Esophagus squamous epithelium (tissue), 4 donors: ENCODE data around the gene STK24.

Experiments
- POLR2A ChIP-seq, 4 donors: fragments of 450-650 bp; IDR thresholded peaks; one replicate each; pipeline ENCODE4 v1.6.1; 2017; ENCODE audit warnings: antibody characterized with exemption in 4 of 4, mild to moderate bottlenecking in 4 of 4, moderate library complexity in 3 of 4
- TF ChIP-seq, protein P1 (sequence below), 6 experiments: fragments of 450-650 bp in 4 of 6; fragments of 200-600 bp in 2 of 6; sonication (generic) in 2 of 6; IDR thresholded peaks; one replicate each; pipeline ENCODE4 v1.5.1; 2016 to 2019; ENCODE audit warnings: antibody characterized with exemption in 6 of 6, mild to moderate bottlenecking in 4 of 6, moderate library complexity in 4 of 6

DNA sequence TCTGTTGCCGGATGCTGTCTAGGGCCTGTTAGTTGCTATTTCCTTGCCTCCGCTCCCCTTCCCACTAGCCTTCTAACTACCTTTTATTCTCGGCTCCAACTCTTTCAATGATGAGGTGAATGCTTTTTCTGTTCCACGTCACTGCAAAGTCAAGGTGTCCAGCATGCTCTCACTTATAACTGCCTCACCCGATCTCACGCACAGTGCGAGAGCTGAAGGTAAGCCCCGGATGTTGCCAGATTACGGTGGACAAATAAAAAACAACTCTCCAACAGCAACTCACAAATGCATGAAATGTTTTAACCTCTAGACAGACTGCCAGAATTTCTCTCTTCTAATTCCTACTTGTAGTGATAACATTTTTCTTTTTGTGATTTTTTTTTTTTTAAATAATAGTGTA lies 169.9 kb downstream of the STK24 start:
- TF ChIP-seq, protein P1, sequence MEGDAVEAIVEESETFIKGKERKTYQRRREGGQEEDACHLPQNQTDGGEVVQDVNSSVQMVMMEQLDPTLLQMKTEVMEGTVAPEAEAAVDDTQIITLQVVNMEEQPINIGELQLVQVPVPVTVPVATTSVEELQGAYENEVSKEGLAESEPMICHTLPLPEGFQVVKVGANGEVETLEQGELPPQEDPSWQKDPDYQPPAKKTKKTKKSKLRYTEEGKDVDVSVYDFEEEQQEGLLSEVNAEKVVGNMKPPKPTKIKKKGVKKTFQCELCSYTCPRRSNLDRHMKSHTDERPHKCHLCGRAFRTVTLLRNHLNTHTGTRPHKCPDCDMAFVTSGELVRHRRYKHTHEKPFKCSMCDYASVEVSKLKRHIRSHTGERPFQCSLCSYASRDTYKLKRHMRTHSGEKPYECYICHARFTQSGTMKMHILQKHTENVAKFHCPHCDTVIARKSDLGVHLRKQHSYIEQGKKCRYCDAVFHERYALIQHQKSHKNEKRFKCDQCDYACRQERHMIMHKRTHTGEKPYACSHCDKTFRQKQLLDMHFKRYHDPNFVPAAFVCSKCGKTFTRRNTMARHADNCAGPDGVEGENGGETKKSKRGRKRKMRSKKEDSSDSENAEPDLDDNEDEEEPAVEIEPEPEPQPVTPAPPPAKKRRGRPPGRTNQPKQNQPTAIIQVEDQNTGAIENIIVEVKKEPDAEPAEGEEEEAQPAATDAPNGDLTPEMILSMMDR (IDR thresholded peaks at IDR 0.05): no peak
- no peak for TF ChIP-seq POLR2A (IDR thresholded peaks at IDR 0.05)
